UCSD-AML1 (cell line): ENCODE results near the gene OIT3.

Experiments
- DNase-seq: peaks from one replicate; lab custom pipeline; 2025; ENCODE audit not compliant: unreplicated experiment; lab: John Stamatoyannopoulos, UW

Gene OIT3

DNA sequence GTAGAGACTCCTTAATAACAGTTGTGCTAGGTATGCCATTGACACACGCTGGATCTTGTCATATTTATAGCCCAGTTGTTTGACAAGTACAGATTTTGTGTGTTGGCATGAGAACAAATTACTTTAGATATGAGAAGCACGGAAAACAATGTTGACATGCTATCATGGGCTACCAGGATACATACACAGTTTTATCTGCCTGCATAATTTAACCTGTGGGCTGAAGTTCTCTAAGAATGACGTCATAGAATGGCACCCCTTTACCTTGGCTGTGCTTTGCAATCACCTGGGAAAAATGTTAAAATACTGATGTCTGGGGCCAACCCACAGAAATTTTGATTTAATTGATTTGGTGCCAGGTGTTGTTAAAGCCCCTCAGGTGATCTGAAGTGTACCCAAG is 58.2 kb downstream of the OIT3 start:
- DNase-seq = no peak

DNA sequence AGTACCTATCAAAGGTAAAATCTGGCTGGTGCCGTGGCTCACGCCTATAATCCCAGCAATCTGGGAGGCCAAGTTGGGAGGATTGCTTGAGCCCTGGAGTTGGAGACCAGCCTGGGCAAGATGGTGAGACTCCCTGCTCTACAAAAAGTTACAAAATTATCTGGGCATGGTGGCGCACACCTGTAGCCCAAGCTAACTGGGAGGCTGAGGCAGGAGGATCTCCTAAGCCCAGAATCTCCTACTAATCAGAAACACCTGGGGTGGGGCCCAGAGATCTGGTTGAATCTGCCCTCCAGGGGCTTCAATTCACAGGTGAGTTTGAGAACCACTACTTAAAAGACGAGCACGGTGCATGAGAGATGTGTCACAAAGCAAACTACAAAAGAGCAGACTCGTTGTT is 58.6 kb downstream of the OIT3 start:
- no peak for DNase-seq

DNA sequence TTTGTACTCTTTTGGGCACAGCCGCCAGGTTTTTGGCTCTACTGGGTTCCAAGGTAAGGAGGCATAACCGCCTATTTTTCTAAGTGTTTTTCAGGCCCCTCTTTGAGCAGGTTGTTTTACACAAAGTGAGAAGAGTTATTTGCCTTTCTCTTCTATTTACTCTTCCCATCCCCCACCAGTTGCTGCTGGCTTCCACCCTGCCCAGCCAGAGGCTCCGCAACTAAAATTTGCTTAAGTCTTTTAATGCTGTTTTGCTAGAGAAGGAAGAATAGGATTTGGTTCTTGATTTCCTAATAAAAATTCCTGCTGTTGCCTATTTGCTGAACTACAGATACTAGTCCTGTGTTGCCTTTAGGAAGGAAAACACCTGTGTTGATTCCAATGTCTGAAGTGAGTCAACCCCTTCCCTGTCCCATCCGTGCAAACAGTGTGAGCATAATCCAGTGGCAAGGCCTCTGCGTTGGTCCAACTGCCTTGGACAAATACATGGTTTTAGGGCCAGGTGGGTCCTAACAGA is 59.2 kb downstream of the OIT3 start:
- DNase-seq = no peak

DNA sequence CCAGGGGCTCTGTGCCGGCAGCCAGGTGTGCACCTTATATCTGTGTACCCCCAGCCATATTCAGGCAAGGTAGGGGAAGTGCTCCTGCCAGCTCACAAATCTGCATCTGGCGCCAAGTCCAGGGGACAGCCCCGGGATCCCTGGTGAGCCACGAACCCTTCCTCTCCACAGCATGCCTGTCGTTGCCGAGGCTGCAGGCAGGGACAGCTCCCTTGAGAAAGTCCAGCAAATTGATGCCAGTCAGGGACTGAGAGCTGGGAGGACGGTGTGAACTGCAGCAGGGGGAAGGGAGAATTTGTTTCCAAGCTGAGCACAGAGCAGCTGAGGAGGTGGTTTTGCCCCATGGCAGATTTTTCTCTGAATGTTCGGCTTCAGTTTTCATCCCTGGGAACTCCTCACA is 60.1 kb downstream of the OIT3 start:
- DNase-seq = no peak

DNA sequence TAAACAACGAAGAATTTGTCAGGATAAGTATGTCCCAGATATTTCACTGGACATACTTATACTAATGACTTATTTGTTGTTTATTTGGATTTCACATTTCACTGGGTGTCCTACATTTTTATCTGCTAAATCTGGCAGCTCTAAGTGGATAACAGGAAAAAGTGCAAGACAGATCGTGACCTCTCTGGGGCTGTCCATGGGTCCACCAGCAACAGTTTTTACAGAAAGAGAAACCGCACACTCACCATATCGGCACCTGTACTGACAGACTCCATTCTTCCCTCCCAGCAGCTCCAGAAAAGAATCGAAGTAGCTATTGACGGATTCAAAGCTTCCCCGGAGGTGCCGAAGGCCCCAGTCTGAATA is 60.7 kb downstream of the OIT3 start:
- no peak for DNase-seq

DNA sequence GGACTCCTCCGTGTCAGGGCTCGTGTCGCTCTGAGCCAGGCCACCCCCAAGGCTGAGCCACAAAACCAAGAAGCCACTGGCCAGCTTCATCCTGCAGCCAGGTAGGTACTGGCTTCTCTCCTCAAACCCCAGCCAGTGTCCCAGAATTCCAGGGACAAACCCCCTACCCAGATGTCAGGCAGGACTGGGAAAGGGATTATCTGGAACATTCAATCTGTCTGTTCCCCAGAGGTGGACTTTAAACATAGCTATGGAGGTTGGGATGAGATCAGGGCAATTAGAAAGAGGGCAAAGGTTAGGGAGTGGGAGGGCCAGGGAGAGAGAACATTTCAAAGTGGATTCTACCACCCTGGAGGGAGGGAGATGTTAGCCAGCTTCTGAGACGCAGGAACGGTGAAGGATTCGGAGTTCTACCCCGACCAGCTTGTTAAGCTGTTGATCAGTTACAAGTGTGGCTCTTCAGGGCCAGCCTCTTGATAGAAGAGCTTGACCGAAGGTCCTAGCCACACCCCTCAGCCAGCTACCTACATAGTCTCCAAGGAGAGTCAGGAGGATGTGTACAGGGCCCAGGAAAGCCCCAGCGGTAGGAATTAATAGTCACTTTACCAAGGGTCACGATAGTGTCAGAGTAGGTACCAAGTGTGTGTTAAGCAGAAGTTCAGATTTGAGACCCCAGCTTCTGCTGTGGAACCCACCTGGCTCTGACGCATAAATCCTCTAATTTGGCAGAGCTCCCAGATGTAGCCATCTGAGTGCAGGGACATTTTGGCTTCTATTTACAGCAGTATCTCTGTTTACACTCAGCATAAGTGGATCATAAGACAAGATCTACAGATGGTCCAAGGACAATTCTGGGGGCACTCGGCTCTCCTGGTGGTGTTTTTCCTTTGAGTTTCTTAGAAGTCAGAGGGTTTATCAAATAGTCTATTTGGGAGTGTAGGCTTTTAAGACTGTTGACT is 61.3 kb downstream of the OIT3 start, which contains the start of gene PLA2G12B:
Gene PLA2G12B (minus strand): TSS at position 211 of the 959 bp plus-strand sequence. CDS start 121 bp downstream, at position 90.
- DNase-seq = no peak

DNA sequence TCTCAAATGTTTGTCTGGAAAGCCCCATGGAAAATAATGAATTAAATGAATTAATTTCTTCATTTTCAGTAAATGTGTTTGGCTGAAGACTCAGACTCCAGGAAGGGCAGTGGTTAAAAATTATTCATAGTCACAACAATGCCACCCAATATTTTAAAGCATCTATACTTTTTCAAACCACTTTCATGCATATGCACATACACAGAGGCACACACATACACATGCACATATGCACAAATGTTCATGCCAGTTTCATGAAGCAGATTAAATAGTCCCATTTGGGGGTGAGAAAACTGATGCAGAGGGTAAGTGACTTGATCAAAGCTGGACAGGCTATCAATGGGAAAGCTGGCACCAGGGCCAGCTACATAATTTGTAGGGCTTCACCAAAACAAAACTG is 62.5 kb downstream of the OIT3 start:
- no peak for DNase-seq

DNA sequence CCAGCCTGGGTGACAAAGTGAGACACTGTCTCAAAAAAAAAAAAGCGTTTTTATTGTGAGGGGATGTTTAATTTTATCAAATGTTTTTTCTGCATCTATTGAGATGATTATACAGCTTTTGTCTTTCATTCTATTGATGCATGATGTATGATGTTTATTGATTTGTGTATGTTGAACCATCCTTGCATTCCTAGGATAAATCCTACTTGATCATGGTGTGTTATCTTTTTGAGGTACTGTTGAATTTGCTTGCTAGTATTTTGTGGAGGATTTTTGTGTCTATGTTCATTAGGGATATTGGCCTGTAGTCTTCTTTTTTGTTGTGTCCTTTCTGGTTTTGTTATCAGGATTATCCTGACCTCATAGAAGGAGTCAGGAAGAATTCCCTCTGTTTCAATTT is 83.3 kb downstream of the OIT3 start:
- no peak for DNase-seq

DNA sequence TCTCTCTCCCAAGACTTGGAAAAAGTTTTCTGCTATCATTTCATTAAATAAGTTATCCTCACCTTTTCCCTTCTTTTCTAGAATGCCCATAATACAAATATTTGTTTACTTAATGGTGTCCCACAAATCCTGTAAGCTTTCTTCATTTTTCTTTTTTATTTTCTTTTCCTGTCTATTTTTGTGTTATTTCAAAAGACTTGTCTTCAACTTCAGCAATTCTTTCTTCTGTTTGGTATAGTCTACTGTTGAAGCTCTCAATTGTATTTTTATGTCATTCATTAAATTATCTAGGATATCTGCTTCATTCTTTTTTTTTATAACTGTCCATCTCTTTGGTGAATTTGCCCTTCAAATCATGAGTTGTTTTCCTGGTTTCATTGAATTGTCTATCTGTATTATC is 86.2 kb downstream of the OIT3 start:
- no peak for DNase-seq

DNA sequence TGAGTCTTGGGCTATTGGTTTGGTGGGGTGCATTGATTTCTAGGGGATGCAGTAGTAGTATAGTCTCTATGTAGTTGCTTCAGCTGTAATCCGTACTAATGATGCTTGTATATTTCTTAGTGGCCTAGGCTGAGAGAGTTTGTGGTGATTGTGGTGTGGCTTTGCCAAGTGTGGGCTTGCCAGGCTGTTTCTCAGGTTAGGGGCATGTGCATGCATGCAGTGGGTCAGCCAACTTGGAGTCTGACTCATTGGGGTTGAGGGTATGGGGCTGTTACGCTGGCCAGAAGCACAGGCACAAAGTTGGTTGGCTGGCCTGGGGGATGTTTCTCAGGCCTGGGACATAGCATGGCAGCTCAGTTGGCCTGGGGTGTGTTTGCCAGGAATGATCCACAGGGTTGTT is 86.8 kb downstream of the OIT3 start:
- no peak for DNase-seq

DNA sequence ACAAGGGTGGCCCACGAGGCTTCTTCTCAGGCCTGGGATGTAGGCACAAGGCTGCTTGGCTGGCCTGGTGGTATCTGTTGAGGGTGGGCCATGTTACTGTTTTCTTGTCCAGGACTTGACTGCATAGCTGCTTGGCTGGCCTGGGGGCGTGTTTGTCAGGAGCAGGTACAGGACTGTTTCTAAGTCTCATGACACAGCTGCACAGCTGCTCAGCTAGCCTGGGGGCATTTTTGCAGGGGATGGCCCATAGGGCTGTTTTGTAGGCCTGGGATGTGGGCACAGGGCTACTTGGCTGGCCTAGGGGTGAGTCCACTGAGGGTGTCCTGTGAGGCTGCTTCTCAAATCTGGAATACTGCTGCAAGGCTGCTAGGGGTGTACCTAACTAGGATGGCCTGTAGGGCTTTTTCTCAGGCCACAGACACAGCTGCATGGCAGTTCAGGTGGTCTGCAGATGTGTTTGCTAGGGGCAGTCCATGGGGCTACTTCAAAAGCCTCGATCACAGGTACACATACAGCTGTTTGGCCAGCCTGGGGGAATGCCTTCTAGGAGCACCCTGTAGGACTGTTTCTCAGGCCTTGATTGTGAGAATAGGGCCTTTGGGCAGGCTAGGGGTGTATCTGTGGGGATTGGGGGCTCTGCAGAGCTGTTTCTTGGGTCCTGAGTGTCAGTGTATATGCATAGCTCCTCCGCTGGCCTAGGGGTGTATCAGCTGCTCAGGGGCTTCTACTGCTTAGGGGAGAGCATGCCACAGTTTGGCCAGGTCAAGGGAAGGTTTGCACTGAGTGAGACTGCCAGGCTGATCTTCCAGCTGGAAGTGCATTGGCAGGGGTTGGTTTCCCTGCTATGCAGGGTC is 87.7 kb downstream of the OIT3 start:
- DNase-seq = no peak

DNA sequence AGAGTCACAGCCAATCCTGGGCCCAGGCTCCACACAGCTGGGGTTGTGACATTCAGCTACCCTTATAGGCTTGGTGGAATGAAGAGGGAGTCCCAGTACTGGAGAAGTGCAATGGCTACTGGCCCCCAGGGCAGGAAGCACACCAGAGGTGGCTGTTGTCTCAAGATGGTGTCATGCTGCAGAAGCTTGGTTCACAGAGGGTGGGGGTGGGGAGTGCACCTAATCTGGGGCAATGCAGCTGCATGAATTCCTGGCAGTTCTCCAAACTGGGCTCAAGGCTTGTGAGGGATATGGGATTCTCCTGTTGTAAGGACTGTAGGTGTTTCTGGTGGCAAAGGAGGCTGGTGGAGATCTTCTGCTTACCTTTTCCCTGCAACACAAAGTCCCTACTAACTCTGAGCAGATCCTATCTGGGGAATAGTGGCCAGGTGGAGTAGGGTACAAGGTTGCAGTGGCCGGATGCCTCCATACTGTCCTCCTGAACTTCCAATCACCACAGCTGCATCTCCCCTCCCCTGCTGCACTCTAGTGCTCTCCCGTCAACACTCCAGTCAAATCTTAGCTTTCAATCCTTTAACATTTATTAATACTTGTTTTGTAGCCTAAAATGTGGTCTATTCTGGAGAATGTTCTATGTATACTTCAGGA is 88.5 kb downstream of the OIT3 start:
- DNase-seq = no peak
